Activated CD4-positive, CD25-positive, alpha-beta regulatory T cell treated with anti-CD3 and anti-CD28 coated beads, Interleukin-2, amount 50 U/mL, for 24 hours (primary cell): ENCODE data around the gene CALM1.

Experiments used
- ATAC-seq, 2 donors: fragments of 150-1000 bp; cut with Tn5 transposase; one replicate each; pipeline ENCODE4 v1.10.0; 2021; ENCODE audit warnings: mild to moderate bottlenecking in 1 of 2, moderate library complexity in 1 of 2

The CALM1 gene

DNA sequence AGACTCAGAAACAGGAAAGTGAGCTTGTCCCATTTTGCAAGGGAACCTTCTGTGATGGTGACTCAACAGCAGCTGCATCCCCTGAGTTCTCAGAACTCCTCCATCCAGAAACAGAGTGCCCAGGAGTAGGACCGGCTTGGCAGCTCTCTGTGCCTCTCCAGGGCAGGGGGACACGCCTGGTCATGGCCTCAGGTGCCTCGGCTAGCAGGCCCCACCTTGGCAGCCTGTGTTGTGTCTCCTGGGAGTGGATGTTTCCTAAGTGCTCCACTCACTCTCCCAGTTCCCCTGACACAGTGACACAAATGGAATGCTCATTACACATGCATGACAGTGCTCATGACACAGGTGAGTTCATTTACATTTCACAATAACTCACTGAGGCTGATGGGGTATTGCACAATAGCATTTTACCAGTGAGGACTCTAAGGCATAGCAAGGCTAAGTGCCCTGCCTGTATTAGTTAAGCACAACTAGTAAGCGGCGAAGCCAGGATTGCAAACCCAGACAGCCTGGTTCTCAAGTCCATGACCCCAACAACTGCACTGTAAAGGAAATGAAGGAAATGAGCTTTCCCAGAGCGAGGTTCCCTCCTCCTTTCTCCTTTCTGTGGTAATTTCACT, 47.4 kb downstream of the CALM1 start:
- peak in 1 of 2 donors; percentile 30 for ATAC-seq

DNA sequence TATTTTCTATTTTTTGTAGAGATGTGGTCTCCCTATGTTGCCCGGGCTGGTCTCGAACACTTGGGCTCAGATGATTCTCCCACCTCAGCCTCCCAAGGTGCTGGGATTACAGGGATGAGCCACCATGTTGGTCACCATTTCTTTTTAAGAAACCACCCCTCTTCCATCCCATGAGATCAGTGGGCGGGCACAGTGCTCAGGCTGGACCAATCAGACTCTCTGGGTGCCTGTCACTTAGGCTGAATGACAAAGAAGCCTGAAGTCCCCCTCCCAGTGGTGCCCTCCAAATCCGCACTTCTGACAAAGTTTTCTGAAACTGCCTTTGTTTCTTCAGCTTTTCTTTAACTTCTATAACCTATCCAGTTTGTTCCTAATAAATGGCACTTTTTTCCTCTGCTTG, 48.2 kb downstream of the CALM1 start:
- no peak for ATAC-seq

GRCh38 chr14:90446405-90446804, 49.6 kb downstream of the CALM1 start:
- ATAC-seq, result no peak

- ATAC-seq, result no peak
These were observed 51.1 kb downstream of the CALM1 start for GRCh38 chr14:90447720-90448497.

- ATAC-seq, result no peak
These were observed 52.6 kb downstream of the CALM1 start for GRCh38 chr14:90449411-90449810.

DNA sequence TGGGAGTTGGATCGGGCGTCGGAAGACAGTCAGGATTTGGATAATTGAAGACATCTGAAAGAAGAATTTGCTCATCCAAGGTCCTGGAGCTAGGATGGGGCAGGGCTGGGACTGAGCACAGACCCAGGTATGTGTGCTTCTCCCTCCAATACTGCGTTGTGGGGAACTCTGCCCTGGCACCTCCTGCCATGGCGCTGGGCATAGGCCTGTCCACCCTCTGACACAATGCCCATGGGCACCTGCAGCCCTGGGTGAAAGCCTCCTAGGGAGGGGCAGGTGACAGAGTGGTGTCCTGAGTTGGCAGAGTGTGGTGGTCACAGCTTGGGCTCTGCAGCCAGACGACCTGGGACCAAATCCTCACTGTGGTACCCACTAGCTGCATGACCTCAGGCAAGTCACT, 53.3 kb downstream of the CALM1 start:
- no peak for ATAC-seq

- ATAC-seq, result no peak
These were observed 53.8 kb downstream of the CALM1 start for GRCh38 chr14:90450667-90451066.

GRCh38 chr14:90451443-90451842, 54.6 kb downstream of the CALM1 start:
- ATAC-seq, result no peak

GRCh38 chr14:90451961-90452360, 55.1 kb downstream of the CALM1 start:
- ATAC-seq, result no peak

GRCh38 chr14:90452366-90452765, 55.5 kb downstream of the CALM1 start:
- no peak for ATAC-seq

- no peak for ATAC-seq
These were observed 56.6 kb downstream of the CALM1 start for GRCh38 chr14:90453401-90453951.

DNA sequence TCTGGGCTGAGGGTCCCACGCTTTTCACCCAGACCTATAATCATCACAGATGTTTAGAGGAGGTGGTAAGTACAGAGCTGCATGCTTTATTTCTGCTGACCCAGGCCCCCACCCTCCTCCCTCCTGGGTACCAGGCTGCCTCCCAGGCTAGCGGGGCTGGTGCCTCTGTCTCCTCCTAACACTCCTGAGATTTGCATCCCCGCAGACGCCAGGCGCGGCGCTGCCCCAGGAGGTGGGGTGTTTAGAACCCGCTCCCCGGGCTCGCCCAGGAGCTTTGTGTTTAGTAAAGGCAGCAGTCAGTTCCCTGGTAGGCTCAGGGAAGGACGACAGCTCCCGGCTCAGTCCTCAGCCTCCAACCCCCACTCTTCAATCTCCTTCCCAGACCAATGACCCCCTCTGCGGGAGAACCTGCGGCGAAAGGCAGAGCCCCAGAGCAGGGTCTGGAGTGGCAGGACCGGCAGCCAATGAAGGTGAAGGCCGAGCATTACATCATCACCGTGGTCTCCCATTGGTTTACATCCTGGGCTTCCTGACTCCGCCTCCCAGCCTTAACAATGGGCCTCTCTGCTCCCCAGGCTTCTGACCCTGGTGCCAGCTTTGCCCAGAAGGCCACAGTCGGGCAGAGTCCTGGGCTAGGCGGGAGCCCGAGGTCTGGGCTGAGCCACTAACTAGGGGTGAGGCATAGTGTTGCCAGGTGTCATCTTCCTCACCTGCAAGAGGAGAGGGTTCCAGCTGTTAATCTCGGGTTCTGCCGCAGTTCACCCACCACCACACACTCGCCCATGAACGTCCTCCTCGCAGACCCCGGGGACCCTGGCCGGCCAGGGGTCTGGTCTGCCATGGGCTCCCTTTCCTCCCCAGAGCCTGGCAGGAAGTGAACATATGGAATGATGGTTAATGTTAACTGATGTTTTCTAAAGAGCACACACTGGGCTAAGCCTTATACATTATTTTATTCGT, 57.5 kb downstream of the CALM1 start:
- ATAC-seq, result no peak

DNA sequence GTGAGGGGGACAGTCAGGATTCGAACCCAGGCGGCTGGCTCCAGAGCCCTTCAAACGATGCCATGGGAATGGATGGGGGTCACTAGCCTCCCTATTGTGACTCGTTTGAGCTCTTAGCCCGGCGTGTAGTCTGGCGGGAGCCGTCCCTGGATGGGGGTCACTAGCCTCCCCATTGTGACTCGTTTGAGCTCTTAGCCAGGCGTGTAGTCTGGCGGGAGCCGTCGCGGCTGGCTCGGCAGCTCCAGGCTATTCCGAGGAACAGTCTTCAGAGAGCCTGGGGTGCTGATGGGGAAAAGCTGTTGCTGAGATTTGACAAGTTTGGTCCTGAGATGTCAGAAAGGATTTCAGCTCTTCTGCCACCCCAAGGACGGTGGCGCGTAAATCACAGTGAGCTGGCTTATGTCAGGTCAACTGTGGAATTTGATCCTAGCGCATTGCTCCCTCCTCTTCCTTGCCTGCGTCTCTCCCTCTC, 58.3 kb downstream of the CALM1 start:
- no peak for ATAC-seq

- ATAC-seq, result no peak
These were observed 59.7 kb downstream of the CALM1 start for GRCh38 chr14:90456551-90456950.

GRCh38 chr14:90457186-90457585, 60.4 kb downstream of the CALM1 start:
- no peak for ATAC-seq
